OCI-LY3 (cell line): ENCODE measurements around the gene HCK.
A peak's percentile ranks its signal among the peaks of the same experiment; 100 is the strongest.

Experiments used
- H2AFZ ChIP-seq: fragments of 200-600, 300-600 bp; shearing (Covaris generic); 2 replicates; pipeline ENCODE4 v1.6.0; 2014; ENCODE audit warnings: antibody characterized with exemption, low read depth, low read length
- H3K27ac ChIP-seq: fragments of 200-600, 300-600 bp; sonication (generic); 2 replicates; pipeline ENCODE4 v1.5.1; 2014; ENCODE audit warnings: mild to moderate bottlenecking, low read length, moderate library complexity, mixed read lengths
- H3K27me3 ChIP-seq: fragments of 200-600, 300-600 bp; sonication (generic); 2 replicates; pipeline ENCODE4 v1.6.1; 2014; ENCODE audit warnings: low read depth, low read length, mixed read lengths
- H3K36me3 ChIP-seq: fragments of 200-600, 300-600 bp; sonication (generic); replicated peaks from 2 replicates; pipeline ENCODE3; 2014; ENCODE audit warnings: low read depth, low read length, mixed read lengths
- H3K4me1 ChIP-seq: fragments of 300-600, 200-600 bp; sonication (generic); 2 replicates; pipeline ENCODE4 v1.6.1; 2014; ENCODE audit warnings: low read length, mixed read lengths
- H3K4me2 ChIP-seq: fragments of 200-600, 300-600 bp; sonication (generic); 2 replicates; pipeline ENCODE4 v1.6.1; 2014; ENCODE audit warnings: low read length, mixed read lengths
- H3K4me3 ChIP-seq: fragments of 300-600, 200-600 bp; sonication (generic); 2 replicates; pipeline ENCODE4 v1.5.1; 2014; ENCODE audit warnings: antibody characterized with exemption, mild to moderate bottlenecking, low read length, moderate library complexity
- H3K79me2 ChIP-seq: fragments of 300-600, 200-600 bp; shearing (Covaris generic); 2 replicates; pipeline ENCODE4 v1.6.1; 2014; ENCODE audit warnings: mild to moderate bottlenecking, low read length, mixed read lengths
- H3K9ac ChIP-seq: fragments of 300-600, 200-600 bp; shearing (Covaris generic); 2 replicates; pipeline ENCODE4 v1.6.0; 2014; ENCODE audit warnings: mild to moderate bottlenecking, low read length, moderate library complexity
- H3K9me3 ChIP-seq: fragments of 200-600, 300-600 bp; shearing (Covaris generic); 2 replicates; pipeline ENCODE4 v1.6.1; 2014; ENCODE audit warnings: low read length, mixed read lengths; ENCODE audit not compliant: insufficient read depth
- H4K20me1 ChIP-seq: fragments of 200-600, 300-600 bp; sonication (generic); 2 replicates; pipeline ENCODE4 v1.6.1; 2016; ENCODE audit warnings: low read length, mixed read lengths; ENCODE audit not compliant: insufficient read depth
- EZH2phosphoT487 ChIP-seq: fragments of 200-600 bp; shearing (Covaris generic); IDR thresholded peaks from 2 replicates; pipeline ENCODE4 v1.6.1; 2018; ENCODE audit warnings: antibody characterized with exemption, mixed run types, low read depth
- TF ChIP-seq, protein P1 (sequence below): fragments of 200-600, 300-600 bp; sonication (generic); IDR thresholded peaks from 2 replicates; pipeline ENCODE4 v1.5.1; 2014; ENCODE audit warnings: antibody characterized with exemption, low read length, low read depth

The HCK gene

DNA sequence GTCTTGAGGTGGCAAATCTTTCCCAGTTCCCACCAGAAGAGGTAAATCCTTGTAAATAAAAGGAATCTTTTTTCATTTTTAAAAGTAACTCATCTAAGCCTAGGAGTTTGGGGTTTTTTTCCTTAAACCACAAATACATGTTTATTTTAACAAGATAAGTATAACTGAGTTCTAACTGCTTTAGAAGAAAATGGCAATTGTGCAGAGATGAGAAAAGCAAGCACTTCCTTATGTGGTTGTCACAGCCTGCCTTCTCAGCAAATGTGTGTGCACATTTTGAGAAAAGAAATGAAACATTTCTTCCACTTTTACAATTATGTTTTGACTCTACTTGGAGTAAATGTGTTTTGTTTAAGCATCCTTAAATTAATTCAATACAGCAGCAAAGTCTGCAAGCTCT, 17.7 kb downstream of the HCK start:
- H3K4me2 ChIP-seq, result peak overlapping the region; percentile 60
- no peak for TF ChIP-seq EZH2phosphoT487
- TF ChIP-seq, protein P1, sequence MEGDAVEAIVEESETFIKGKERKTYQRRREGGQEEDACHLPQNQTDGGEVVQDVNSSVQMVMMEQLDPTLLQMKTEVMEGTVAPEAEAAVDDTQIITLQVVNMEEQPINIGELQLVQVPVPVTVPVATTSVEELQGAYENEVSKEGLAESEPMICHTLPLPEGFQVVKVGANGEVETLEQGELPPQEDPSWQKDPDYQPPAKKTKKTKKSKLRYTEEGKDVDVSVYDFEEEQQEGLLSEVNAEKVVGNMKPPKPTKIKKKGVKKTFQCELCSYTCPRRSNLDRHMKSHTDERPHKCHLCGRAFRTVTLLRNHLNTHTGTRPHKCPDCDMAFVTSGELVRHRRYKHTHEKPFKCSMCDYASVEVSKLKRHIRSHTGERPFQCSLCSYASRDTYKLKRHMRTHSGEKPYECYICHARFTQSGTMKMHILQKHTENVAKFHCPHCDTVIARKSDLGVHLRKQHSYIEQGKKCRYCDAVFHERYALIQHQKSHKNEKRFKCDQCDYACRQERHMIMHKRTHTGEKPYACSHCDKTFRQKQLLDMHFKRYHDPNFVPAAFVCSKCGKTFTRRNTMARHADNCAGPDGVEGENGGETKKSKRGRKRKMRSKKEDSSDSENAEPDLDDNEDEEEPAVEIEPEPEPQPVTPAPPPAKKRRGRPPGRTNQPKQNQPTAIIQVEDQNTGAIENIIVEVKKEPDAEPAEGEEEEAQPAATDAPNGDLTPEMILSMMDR, result no peak
- peak overlapping the region; percentile 76 for H3K27ac ChIP-seq
- peaks cover 72% of the 10 kb centered on the region for H3K36me3 ChIP-seq
- H3K9me3 ChIP-seq, result no peaks in the 10 kb centered on the region
- H2AFZ ChIP-seq, result no peak overlapping the region
- H3K27me3 ChIP-seq, result no peaks in the 10 kb centered on the region
- peaks cover 55% of the 10 kb centered on the region for H3K79me2 ChIP-seq
- peak overlapping the region; percentile 23 for H3K4me3 ChIP-seq
- H3K9ac ChIP-seq, result peak overlapping the region; percentile 50
- H3K4me1 ChIP-seq, result peaks cover 56% of the 10 kb centered on the region
- peaks cover 18% of the 10 kb centered on the region; the same call in 1 of the 2 replicates for H4K20me1 ChIP-seq

DNA sequence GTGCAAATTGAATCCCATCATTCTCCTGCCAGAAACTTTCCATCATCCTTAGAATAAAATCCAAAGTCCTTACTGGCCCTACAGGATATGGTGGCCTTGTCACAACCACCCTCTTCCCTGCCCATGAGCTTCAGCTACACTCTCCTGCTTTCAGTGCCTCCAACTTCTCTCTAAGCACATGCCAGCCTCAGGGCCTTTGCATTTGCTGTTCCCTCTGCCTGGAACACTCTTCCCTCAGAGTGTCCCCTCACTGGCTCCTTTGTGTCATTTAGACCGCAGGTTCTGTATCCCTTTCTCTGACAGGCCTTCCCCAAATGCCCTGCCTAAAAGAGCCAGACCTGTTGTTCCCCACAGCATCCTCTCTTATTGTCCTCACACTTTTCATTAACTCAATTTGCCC, 18.2 kb downstream of the HCK start:
- H3K27ac ChIP-seq, result peak overlapping the region; percentile 76
- H3K4me2 ChIP-seq, result peak overlapping the region; percentile 60; the same call in 1 of the 2 replicates

DNA sequence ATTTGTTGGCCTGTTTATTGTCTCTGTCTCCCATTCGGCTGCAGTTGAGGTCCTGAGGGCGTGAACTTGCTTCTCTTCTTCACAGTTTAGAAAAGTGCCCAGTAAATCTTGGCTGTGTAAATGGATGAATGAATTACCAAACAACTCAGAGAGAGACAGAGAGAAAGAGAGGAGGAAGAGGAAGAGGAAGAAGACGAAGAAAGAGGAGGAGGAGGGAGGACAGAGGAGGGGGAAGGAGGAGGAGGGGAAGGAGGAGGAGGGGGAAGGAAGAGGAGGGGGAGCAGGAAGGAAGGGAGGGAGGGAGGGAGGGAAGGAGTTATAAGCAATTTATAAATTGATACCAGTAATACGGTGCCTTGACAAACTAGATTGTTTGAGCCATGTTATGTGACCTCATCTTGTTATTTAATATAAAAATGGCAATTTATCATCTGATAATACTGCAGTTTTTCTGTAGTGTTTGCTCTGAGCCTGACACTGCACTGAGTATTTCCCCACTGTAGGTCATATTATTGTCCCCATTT, 18.7 kb downstream of the HCK start:
- no peak for TF ChIP-seq EZH2phosphoT487
- TF ChIP-seq, protein P1, result no peak
- Histone ChIP-seq H3K4me1 (peaks cover 46% of the 10 kb centered on the region), H2AFZ (no peak overlapping the region), H3K36me3 (peaks cover 71% of the 10 kb centered on the region), H3K79me2 (peaks cover 44% of the 10 kb centered on the region), H3K27ac (peak overlapping the region; percentile 76), H4K20me1 (peaks cover 7% of the 10 kb centered on the region; the same call in 1 of the 2 replicates), H3K9me3 (no peaks in the 10 kb centered on the region), H3K27me3 (no peaks in the 10 kb centered on the region), H3K9ac (no peak overlapping the region), H3K4me3 (no peak overlapping the region), H3K4me2 (no peak overlapping the region)

More for the DNA sequence above, 18.2 kb downstream of the HCK start:
- no peak overlapping the region for H2AFZ ChIP-seq
- H3K27me3 ChIP-seq, result no peaks in the 10 kb centered on the region
- no peak overlapping the region for H3K4me3 ChIP-seq
- H3K9ac ChIP-seq, result 0 out of 2 replicates have a peak overlapping the region, but pooled peaks have one; percentile 50
- peaks cover 71% of the 10 kb centered on the region for H3K36me3 ChIP-seq
- H3K9me3 ChIP-seq, result no peaks in the 10 kb centered on the region
- peaks cover 12% of the 10 kb centered on the region; the same call in 1 of the 2 replicates for H4K20me1 ChIP-seq
- H3K79me2 ChIP-seq, result peaks cover 49% of the 10 kb centered on the region
- peaks cover 50% of the 10 kb centered on the region for H3K4me1 ChIP-seq
- TF ChIP-seq, protein P1, result no peak
- no peak for TF ChIP-seq EZH2phosphoT487

DNA sequence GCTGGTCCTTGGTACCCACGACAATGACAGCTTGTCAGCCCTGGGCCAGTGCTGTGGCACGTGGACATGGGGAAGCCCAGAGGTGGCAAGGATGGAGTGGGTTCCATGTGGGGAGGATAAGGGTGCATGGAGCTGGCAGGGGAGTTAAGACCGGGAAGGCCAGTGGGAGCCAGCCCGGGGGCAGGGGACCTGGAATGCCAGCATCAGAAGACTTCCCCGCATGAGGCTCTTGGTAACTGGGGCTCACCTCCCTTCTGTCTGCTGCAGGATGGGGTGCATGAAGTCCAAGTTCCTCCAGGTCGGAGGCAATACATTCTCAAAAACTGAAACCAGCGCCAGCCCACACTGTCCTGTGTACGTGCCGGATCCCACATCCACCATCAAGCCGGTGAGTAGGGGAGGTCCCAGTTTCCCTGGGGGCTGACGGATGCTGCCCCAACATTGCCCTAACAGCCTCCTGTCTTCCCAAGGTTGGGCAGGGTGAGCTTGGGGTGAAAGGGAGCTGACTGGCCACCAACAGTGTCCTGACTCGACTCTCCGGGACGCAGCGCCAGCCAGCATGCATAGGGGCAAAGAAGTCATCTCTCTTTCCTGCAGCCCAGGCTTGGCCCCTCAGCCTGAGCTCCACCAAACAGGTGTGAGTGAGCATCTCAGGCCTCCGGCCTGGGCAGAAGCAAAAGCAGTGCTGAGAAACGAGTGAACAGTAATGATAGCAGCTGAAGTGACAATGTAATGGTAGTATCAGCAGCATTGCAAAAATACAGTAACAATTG, 19.5 kb downstream of the HCK start:
- Histone ChIP-seq H3K36me3 (peaks cover 72% of the 10 kb centered on the region), H3K79me2 (peaks cover 37% of the 10 kb centered on the region), H3K4me1 (peaks cover 39% of the 10 kb centered on the region), H3K9me3 (no peaks in the 10 kb centered on the region), H3K4me3 (no peak overlapping the region), H3K27ac (no peak overlapping the region; the same call in 1 of the 2 replicates), H3K4me2 (no peak overlapping the region), H4K20me1 (0 out of 2 replicates have a peak, but pooled peaks cover 3% of the 10 kb centered on the region), H3K9ac (no peak overlapping the region), H3K27me3 (no peaks in the 10 kb centered on the region), H2AFZ (no peak overlapping the region)
- TF ChIP-seq, protein P1, result no peak
- no peak for TF ChIP-seq EZH2phosphoT487
